C4-2B (cell line): ENCODE measurements around the gene ARVCF.

Experiments
- ZFX ChIP-seq: fragments of 450-650 bp; IDR thresholded peaks from 2 replicates; pipeline ENCODE4 v1.6.1; 2017
- TF ChIP-seq, protein P1 (sequence below): fragments of 450-650 bp; conservative IDR thresholded peaks from 2 replicates; pipeline ENCODE4 v1.5.1; 2017; ENCODE audit warnings: mild to moderate bottlenecking

DNA sequence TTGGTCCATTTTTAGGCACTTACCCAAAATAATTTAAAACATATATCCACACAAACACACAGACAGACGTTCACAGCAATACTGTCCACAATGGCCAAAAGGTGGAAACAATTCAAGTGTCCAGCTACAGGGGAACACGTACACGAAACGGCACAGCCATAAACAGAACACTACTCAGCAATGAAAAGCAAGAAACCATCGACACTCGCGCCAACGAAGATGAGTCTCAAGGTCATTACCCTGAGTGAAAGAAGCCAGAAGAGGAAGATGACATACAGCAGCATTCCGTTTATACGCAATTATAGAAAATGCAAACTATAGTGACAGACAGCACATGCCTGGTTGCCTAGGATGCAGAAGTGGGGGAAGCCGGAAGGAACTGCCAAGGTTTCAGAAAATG lies 88.4 kb downstream of the ARVCF start:
- TF ChIP-seq, protein P1, sequence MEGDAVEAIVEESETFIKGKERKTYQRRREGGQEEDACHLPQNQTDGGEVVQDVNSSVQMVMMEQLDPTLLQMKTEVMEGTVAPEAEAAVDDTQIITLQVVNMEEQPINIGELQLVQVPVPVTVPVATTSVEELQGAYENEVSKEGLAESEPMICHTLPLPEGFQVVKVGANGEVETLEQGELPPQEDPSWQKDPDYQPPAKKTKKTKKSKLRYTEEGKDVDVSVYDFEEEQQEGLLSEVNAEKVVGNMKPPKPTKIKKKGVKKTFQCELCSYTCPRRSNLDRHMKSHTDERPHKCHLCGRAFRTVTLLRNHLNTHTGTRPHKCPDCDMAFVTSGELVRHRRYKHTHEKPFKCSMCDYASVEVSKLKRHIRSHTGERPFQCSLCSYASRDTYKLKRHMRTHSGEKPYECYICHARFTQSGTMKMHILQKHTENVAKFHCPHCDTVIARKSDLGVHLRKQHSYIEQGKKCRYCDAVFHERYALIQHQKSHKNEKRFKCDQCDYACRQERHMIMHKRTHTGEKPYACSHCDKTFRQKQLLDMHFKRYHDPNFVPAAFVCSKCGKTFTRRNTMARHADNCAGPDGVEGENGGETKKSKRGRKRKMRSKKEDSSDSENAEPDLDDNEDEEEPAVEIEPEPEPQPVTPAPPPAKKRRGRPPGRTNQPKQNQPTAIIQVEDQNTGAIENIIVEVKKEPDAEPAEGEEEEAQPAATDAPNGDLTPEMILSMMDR, result no peak
- TF ChIP-seq ZFX, result no peak
